ENCODE results near the gene STK10. TPM values are rescaled to one million over a fixed set of nuclear protein-coding genes. Genes with fewer than 3 reads are reported as not detected.

The STK10 gene
- polyA plus RNA-seq, 3 donors: 21.5 to 180 (median 47.4) TPM

- H3K79me2 ChIP-seq (ENCODE audit: insufficient read depth, low read length): no peaks in the 10 kb centered on the region
- Mint-ChIP-seq H3K4me3 (no peak overlapping the region), H3K27me3 (ENCODE audit: low read depth in 3 of 3) (no peaks in the 10 kb centered on the region), H3K27ac (peak overlapping the region in 5 of 7 donors; percentile 36 to 78 (median 48)), H3K9me3 (no peaks in the 10 kb centered on the region), H3K36me3 (peaks cover 28 to 37% of the 10 kb centered on the region in 2 donors), H3K4me1 (peaks cover 23% of the 10 kb centered on the region)
- TF ChIP-seq, protein P1, sequence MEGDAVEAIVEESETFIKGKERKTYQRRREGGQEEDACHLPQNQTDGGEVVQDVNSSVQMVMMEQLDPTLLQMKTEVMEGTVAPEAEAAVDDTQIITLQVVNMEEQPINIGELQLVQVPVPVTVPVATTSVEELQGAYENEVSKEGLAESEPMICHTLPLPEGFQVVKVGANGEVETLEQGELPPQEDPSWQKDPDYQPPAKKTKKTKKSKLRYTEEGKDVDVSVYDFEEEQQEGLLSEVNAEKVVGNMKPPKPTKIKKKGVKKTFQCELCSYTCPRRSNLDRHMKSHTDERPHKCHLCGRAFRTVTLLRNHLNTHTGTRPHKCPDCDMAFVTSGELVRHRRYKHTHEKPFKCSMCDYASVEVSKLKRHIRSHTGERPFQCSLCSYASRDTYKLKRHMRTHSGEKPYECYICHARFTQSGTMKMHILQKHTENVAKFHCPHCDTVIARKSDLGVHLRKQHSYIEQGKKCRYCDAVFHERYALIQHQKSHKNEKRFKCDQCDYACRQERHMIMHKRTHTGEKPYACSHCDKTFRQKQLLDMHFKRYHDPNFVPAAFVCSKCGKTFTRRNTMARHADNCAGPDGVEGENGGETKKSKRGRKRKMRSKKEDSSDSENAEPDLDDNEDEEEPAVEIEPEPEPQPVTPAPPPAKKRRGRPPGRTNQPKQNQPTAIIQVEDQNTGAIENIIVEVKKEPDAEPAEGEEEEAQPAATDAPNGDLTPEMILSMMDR (IDR thresholded peaks at IDR 0.05): no peak
- H3K36me3 ChIP-seq (replicated peaks in 1 of 2; ENCODE audit: control insufficient read depth in 1 of 2, insufficient read depth in 2 of 2, low read length in 2 of 2): peaks cover 5 to 31% of the 10 kb centered on the region in 2 donors
- intact Hi-C loops (cut with micrococcal nuclease): no loop called here
- peaks cover 13 to 17% of the 10 kb centered on the region in 2 donors for H3K4me1 ChIP-seq (ENCODE audit: control insufficient read depth in 1 of 2, insufficient read depth in 2 of 2, low read length in 2 of 2)
- DNase-seq: peak; percentile 7 to 17 (median 16)
- H3K4me2 ChIP-seq (replicated peaks; ENCODE audit: extremely low read depth, low read length, poor library complexity, severe bottlenecking): no peak overlapping the region
- no peak overlapping the region for H3K9ac ChIP-seq (ENCODE audit: insufficient read depth, low read length, poor library complexity, severe bottlenecking)
- H3K4me3 ChIP-seq (replicated peaks in 1 of 3; ENCODE audit: low read depth in 2 of 3, low read length in 3 of 3): no peak overlapping the region
- H3K27me3 ChIP-seq (ENCODE audit: control insufficient read depth in 2 of 2, insufficient read depth in 2 of 2, low read length in 2 of 2): no peaks in the 10 kb centered on the region
- WGBS (ENCODE audit: insufficient coverage): 0% methylated on average over 1 of the region's 4 CpGs
- no peaks in the 10 kb centered on the region for H4K20me1 ChIP-seq (ENCODE audit: insufficient read depth, low read length)
- no peaks in the 10 kb centered on the region for H3K9me3 ChIP-seq (replicated peaks in 1 of 2; ENCODE audit: control insufficient read depth in 1 of 2, insufficient read depth in 1 of 2, low read length in 2 of 2)
- peak overlapping the region in 1 of 2 donors; percentile 56 for H3K27ac ChIP-seq (ENCODE audit: low read depth in 1 of 2, low read length in 2 of 2)
- peak overlapping the region; percentile 27 for H2AFZ ChIP-seq (ENCODE audit: insufficient read depth, low read depth, low read length, poor library complexity, severe bottlenecking)
Observed at GRCh38 chr5:172235132-172235780, 47.2 kb upstream of the STK10 start.

DNA sequence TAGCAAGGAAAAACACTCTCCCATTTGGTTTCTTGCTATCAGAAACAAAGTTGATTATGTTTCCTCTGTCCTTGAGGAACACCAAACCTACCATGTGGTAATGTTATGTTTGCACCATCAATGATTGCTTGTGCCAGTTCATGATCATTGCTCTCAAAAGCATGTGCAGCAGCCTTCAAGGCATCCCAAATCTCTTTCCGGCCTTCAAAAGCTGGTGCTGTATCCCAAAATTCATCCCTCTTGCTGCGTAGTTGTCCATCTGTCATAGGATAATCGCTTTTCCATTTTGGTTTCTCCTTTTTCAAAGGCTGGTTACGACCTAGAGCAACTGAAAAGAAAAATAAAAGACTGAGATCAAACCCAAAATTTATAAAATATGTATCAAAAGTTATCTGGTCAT lies 46.0 kb upstream of the STK10 start:
- H2AFZ ChIP-seq (ENCODE audit: insufficient read depth, low read depth, low read length, poor library complexity, severe bottlenecking): no peak overlapping the region
- Mint-ChIP-seq H3K27me3 (ENCODE audit: low read depth in 3 of 3) (no peaks in the 10 kb centered on the region), H3K4me1 (peaks cover 23% of the 10 kb centered on the region), H3K36me3 (peaks cover 34 to 41% of the 10 kb centered on the region in 2 donors), H3K9me3 (no peaks in the 10 kb centered on the region), H3K4me3 (no peak overlapping the region), H3K27ac (no peak overlapping the region)
- H3K4me1 ChIP-seq (ENCODE audit: control insufficient read depth in 1 of 2, insufficient read depth in 2 of 2, low read length in 2 of 2): peaks cover 13 to 17% of the 10 kb centered on the region in 2 donors
- peaks cover 6 to 38% of the 10 kb centered on the region in 2 donors for H3K36me3 ChIP-seq (replicated peaks in 1 of 2; ENCODE audit: control insufficient read depth in 1 of 2, insufficient read depth in 2 of 2, low read length in 2 of 2)
- H3K27ac ChIP-seq (ENCODE audit: low read depth in 1 of 2, low read length in 2 of 2): no peak overlapping the region
- H3K4me2 ChIP-seq (replicated peaks; ENCODE audit: extremely low read depth, low read length, poor library complexity, severe bottlenecking): no peak overlapping the region
- no peak overlapping the region for H3K4me3 ChIP-seq (replicated peaks in 1 of 3; ENCODE audit: low read depth in 2 of 3, low read length in 3 of 3)
- intact Hi-C loops (cut with micrococcal nuclease): no loop called here
- H3K9ac ChIP-seq (ENCODE audit: insufficient read depth, low read length, poor library complexity, severe bottlenecking): no peak overlapping the region
- no peaks in the 10 kb centered on the region for H3K79me2 ChIP-seq (ENCODE audit: insufficient read depth, low read length)
- TF ChIP-seq, protein P1 (IDR thresholded peaks at IDR 0.05): no peak
- H4K20me1 ChIP-seq (ENCODE audit: insufficient read depth, low read length): no peaks in the 10 kb centered on the region
- DNase-seq: no peak
- no peaks in the 10 kb centered on the region for H3K9me3 ChIP-seq (replicated peaks in 1 of 2; ENCODE audit: control insufficient read depth in 1 of 2, insufficient read depth in 1 of 2, low read length in 2 of 2)
- 100% methylated on average over 2 of the region's 4 CpGs for WGBS (ENCODE audit: insufficient coverage)
- H3K27me3 ChIP-seq (ENCODE audit: control insufficient read depth in 2 of 2, insufficient read depth in 2 of 2, low read length in 2 of 2): no peaks in the 10 kb centered on the region
